ENCODE measurements around the gene LDAH. TPM values are rescaled to one million over a fixed set of nuclear protein-coding genes. Genes with fewer than 3 reads are reported as not detected.
"Not testable (repeated sequence)": the region's sequence is repeated elsewhere in the genome, so short reads cannot be mapped to it uniquely, and the experiment has no call there.

Gene LDAH
- total and polyA plus RNA-seq, 4 donors: 5.0 to 30.8 (median 11.5) TPM

GRCh38 chr2:20717641-20718040, 105.3 kb downstream of the LDAH start:
- no peak for DNase-seq
- no peaks in the 10 kb centered on the region for H3K27me3 ChIP-seq (ENCODE audit: control insufficient read depth in 3 of 3, insufficient read depth in 3 of 3, low read length in 2 of 3)
- ATAC-seq (ENCODE audit: insufficient read depth, low FRiP score): no peak
- no peak overlapping the region for H3K9ac ChIP-seq (ENCODE audit: insufficient read depth in 1 of 2, low read length in 2 of 2)
- no peak overlapping the region for H3K27ac ChIP-seq (ENCODE audit: low read depth in 1 of 2, low read length in 1 of 2)
- H3K4me1 ChIP-seq (ENCODE audit: control insufficient read depth in 5 of 5, insufficient read depth in 5 of 5, low read length in 5 of 5): no peaks in the 10 kb centered on the region
- no peak for TF ChIP-seq CTCF (IDR thresholded peaks at IDR 0.05; ENCODE audit: control extremely low read depth, extremely low read depth)
- no peaks in the 10 kb centered on the region for H3K36me3 ChIP-seq (ENCODE audit: control insufficient read depth in 4 of 4, insufficient read depth in 4 of 4, low read length in 4 of 4)
- H3K9me3 ChIP-seq (ENCODE audit: control insufficient read depth in 4 of 4, insufficient read depth in 3 of 4, low read length in 3 of 4): peaks cover 0 to 2% (median 0%) of the 10 kb centered on the region in 4 donors
- WGBS, 2 donors: 90 to 93% methylated on average over 1 of the region's 1 CpG
- no peak overlapping the region for H3K4me3 ChIP-seq

- not testable (repeated sequence) for H3K36me3 ChIP-seq (ENCODE audit: control insufficient read depth in 4 of 4, insufficient read depth in 4 of 4, low read length in 4 of 4); H3K27me3 ChIP-seq (ENCODE audit: control insufficient read depth in 3 of 3, insufficient read depth in 3 of 3, low read length in 2 of 3); H3K9ac ChIP-seq (ENCODE audit: insufficient read depth in 1 of 2, low read length in 2 of 2); H3K9me3 ChIP-seq (ENCODE audit: control insufficient read depth in 4 of 4, insufficient read depth in 3 of 4, low read length in 3 of 4); DNase-seq; ATAC-seq (ENCODE audit: insufficient read depth, low FRiP score); H3K4me3 ChIP-seq; H3K27ac ChIP-seq (ENCODE audit: low read depth in 1 of 2, low read length in 1 of 2); H3K4me1 ChIP-seq (ENCODE audit: control insufficient read depth in 5 of 5, insufficient read depth in 5 of 5, low read length in 5 of 5)
- 90 to 100% methylated on average over 3 of the region's 3 CpGs for WGBS, 2 donors
Observed at GRCh38 chr2:20716164-20716563, 106.7 kb downstream of the LDAH start.

- not testable (repeated sequence) for ATAC-seq (ENCODE audit: insufficient read depth, low FRiP score); DNase-seq; H3K4me3 ChIP-seq; H3K36me3 ChIP-seq (ENCODE audit: control insufficient read depth in 4 of 4, insufficient read depth in 4 of 4, low read length in 4 of 4); H3K4me1 ChIP-seq (ENCODE audit: control insufficient read depth in 5 of 5, insufficient read depth in 5 of 5, low read length in 5 of 5); H3K27me3 ChIP-seq (ENCODE audit: control insufficient read depth in 3 of 3, insufficient read depth in 3 of 3, low read length in 2 of 3); H3K9me3 ChIP-seq (ENCODE audit: control insufficient read depth in 4 of 4, insufficient read depth in 3 of 4, low read length in 3 of 4); H3K27ac ChIP-seq (ENCODE audit: low read depth in 1 of 2, low read length in 1 of 2); H3K9ac ChIP-seq (ENCODE audit: insufficient read depth in 1 of 2, low read length in 2 of 2)
- 94% methylated on average over 2 of the region's 2 CpGs for WGBS, 2 donors
Observed at GRCh38 chr2:20714412-20714811, 108.5 kb downstream of the LDAH start.

- H3K27me3 ChIP-seq (ENCODE audit: control insufficient read depth in 3 of 3, insufficient read depth in 3 of 3, low read length in 2 of 3); H3K4me1 ChIP-seq (ENCODE audit: control insufficient read depth in 5 of 5, insufficient read depth in 5 of 5, low read length in 5 of 5); H3K4me3 ChIP-seq; H3K36me3 ChIP-seq (ENCODE audit: control insufficient read depth in 4 of 4, insufficient read depth in 4 of 4, low read length in 4 of 4); ATAC-seq (ENCODE audit: insufficient read depth, low FRiP score); DNase-seq; H3K27ac ChIP-seq (ENCODE audit: low read depth in 1 of 2, low read length in 1 of 2); H3K9ac ChIP-seq (ENCODE audit: insufficient read depth in 1 of 2, low read length in 2 of 2); H3K9me3 ChIP-seq (ENCODE audit: control insufficient read depth in 4 of 4, insufficient read depth in 3 of 4, low read length in 3 of 4): not testable (repeated sequence)
- 90 to 100% methylated on average over 2 to 3 of the region's 3 CpGs for WGBS, 2 donors
Observed at GRCh38 chr2:20713585-20713984, 109.3 kb downstream of the LDAH start.

- DNase-seq; H3K9ac ChIP-seq (ENCODE audit: insufficient read depth in 1 of 2, low read length in 2 of 2); H3K4me1 ChIP-seq (ENCODE audit: control insufficient read depth in 5 of 5, insufficient read depth in 5 of 5, low read length in 5 of 5); H3K27me3 ChIP-seq (ENCODE audit: control insufficient read depth in 3 of 3, insufficient read depth in 3 of 3, low read length in 2 of 3); H3K36me3 ChIP-seq (ENCODE audit: control insufficient read depth in 4 of 4, insufficient read depth in 4 of 4, low read length in 4 of 4); H3K27ac ChIP-seq (ENCODE audit: low read depth in 1 of 2, low read length in 1 of 2); H3K9me3 ChIP-seq (ENCODE audit: control insufficient read depth in 4 of 4, insufficient read depth in 3 of 4, low read length in 3 of 4); H3K4me3 ChIP-seq; ATAC-seq (ENCODE audit: insufficient read depth, low FRiP score): not testable (repeated sequence)
- WGBS, 2 donors: 97 to 98% methylated on average over 7 of the region's 7 CpGs
Observed at GRCh38 chr2:20711641-20712040, 111.3 kb downstream of the LDAH start.
